HG02759 (cell line): ENCODE measurements around the gene ARHGAP24.

Experiments used
- ATAC-seq: cut with Tn5 transposase; IDR thresholded peaks from one replicate; pipeline ENCODE4 v1.9.1; 2021; ENCODE audit warnings: mild to moderate bottlenecking, moderate library complexity; ENCODE audit not compliant: unreplicated experiment

ARHGAP24 gene

GRCh38 chr4:86043755-86044592 lies 569.0 kb downstream of the ARHGAP24 start:
- peak; percentile 72 for ATAC-seq

GRCh38 chr4:86044593-86044985 lies 569.6 kb downstream of the ARHGAP24 start:
- no peak for ATAC-seq

GRCh38 chr4:86048426-86048825 lies 573.5 kb downstream of the ARHGAP24 start:
- no peak for ATAC-seq

GRCh38 chr4:86050496-86050895 lies 575.5 kb downstream of the ARHGAP24 start:
- no peak for ATAC-seq
